GM06990 (cell line): ENCODE results near the gene OR6B2.

Source experiments
- DNase-seq: peaks from one replicate; pipeline ENCODE4 v3.0.0-alpha.2; 2011; ENCODE audit not compliant: insufficient read length; ENCODE audit errors: extremely low read depth
- H3K27me3 ChIP-seq: replicated peaks from 2 replicates; pipeline ENCODE4 v1.6.0; 2011; ENCODE audit warnings: low read length; ENCODE audit not compliant: control insufficient read depth, insufficient read depth
- H3K36me3 ChIP-seq: 2 replicates; pipeline ENCODE4 v1.5.1; 2011; ENCODE audit warnings: low read length; ENCODE audit not compliant: control insufficient read depth, insufficient read depth
- H3K4me3 ChIP-seq: replicated peaks from 2 replicates; pipeline ENCODE4 v1.5.1; 2011; ENCODE audit warnings: low read depth, mild to moderate bottlenecking, control low read depth, low read length
- TF ChIP-seq, protein P1 (sequence below): IDR thresholded peaks from 2 replicates; pipeline ENCODE4 v1.5.1; 2011; ENCODE audit warnings: low read length, control low read depth, mild to moderate bottlenecking, inconsistent platforms; ENCODE audit not compliant: insufficient read depth, poor library complexity, severe bottlenecking

The OR6B2 gene

DNA sequence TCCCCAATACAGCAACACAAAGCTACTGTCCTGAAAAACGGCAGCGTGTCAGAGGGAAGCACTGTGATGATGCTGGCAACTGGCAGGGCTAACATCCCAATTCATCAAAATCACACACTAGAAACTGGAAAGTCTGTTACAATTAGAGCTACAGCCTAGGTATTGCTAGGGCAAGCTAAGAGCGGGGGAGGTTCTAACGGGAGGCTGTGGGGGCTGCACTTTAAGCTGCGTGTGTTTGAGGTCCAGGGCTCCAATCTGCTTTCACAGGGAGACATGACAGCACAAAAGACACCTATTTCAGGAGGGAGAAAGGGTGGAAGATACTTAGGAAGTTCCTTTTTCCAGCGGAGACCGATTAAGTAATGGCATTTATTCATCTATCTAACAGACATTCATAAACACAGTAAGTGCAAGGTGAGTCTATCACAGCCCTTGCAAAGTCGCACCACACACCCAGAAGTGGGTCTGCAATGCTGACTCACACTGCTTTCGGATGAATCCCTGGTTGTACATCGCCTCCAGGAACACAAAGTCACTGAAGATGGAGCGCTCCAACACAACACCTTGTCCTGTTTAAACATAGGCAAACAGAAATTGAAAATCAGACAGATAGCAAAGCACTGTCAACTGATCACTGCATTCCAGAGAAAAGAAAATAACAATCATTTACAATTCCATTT is 12.0 kb downstream of the OR6B2 start:
- TF ChIP-seq, protein P1, sequence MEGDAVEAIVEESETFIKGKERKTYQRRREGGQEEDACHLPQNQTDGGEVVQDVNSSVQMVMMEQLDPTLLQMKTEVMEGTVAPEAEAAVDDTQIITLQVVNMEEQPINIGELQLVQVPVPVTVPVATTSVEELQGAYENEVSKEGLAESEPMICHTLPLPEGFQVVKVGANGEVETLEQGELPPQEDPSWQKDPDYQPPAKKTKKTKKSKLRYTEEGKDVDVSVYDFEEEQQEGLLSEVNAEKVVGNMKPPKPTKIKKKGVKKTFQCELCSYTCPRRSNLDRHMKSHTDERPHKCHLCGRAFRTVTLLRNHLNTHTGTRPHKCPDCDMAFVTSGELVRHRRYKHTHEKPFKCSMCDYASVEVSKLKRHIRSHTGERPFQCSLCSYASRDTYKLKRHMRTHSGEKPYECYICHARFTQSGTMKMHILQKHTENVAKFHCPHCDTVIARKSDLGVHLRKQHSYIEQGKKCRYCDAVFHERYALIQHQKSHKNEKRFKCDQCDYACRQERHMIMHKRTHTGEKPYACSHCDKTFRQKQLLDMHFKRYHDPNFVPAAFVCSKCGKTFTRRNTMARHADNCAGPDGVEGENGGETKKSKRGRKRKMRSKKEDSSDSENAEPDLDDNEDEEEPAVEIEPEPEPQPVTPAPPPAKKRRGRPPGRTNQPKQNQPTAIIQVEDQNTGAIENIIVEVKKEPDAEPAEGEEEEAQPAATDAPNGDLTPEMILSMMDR, result no peak
- no peak for DNase-seq
- H3K27me3 ChIP-seq, result no peaks in the 10 kb centered on the region
- no peak overlapping the region for H3K4me3 ChIP-seq
- peaks cover 29% of the 10 kb centered on the region for H3K36me3 ChIP-seq

DNA sequence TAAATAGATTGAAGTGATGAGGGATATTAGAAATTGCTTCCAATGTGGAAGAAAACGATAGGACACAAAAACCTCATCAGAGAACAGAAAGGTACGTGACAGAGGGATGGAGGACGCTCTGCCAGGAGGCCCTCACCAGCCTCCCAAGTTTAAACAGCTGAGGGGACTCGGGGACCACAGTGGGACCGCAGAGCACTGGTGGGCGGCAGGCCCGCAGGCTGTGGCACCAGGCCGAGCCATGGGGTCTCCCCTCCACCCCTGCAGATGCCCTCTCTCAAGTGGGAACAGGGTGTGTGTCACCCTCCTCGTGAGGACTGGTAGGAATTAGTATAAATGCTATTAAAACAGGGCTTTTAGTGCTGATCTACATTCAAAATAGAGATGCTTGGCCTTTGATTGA is 15.9 kb downstream of the OR6B2 start:
- no peak for DNase-seq
- H3K27me3 ChIP-seq, result no peaks in the 10 kb centered on the region
- peaks cover 22% of the 10 kb centered on the region for H3K36me3 ChIP-seq
- TF ChIP-seq, protein P1, result no peak
- H3K4me3 ChIP-seq, result no peak overlapping the region

GRCh38 chr2:240013343-240013742 is 16.9 kb downstream of the OR6B2 start:
- no peak overlapping the region for H3K4me3 ChIP-seq
- no peak for DNase-seq
- peaks cover 18% of the 10 kb centered on the region for H3K36me3 ChIP-seq
- no peaks in the 10 kb centered on the region for H3K27me3 ChIP-seq
- TF ChIP-seq, protein P1, result no peak

GRCh38 chr2:240002983-240003382 is 27.2 kb downstream of the OR6B2 start:
- no peak for DNase-seq
- H3K36me3 ChIP-seq, result peaks cover 25% of the 10 kb centered on the region
- TF ChIP-seq, protein P1, result no peak
- no peak overlapping the region for H3K4me3 ChIP-seq
- H3K27me3 ChIP-seq, result no peaks in the 10 kb centered on the region

GRCh38 chr2:240000671-240001070 is 29.6 kb downstream of the OR6B2 start:
- TF ChIP-seq, protein P1, result no peak
- H3K27me3 ChIP-seq, result no peaks in the 10 kb centered on the region
- H3K36me3 ChIP-seq, result peaks cover 19% of the 10 kb centered on the region
- no peak overlapping the region for H3K4me3 ChIP-seq
- no peak for DNase-seq
